ENCODE data around the gene GABRR2. TPM values are rescaled to one million over a fixed set of nuclear protein-coding genes. Genes with fewer than 3 reads are reported as not detected.
"Not testable (repeated sequence)": the region's sequence is repeated elsewhere in the genome, so short reads cannot be mapped to it uniquely, and the experiment has no call there.

The GABRR2 gene
- polyA plus RNA-seq, 1 donor from 2014 or later, result 0.31 TPM

DNA sequence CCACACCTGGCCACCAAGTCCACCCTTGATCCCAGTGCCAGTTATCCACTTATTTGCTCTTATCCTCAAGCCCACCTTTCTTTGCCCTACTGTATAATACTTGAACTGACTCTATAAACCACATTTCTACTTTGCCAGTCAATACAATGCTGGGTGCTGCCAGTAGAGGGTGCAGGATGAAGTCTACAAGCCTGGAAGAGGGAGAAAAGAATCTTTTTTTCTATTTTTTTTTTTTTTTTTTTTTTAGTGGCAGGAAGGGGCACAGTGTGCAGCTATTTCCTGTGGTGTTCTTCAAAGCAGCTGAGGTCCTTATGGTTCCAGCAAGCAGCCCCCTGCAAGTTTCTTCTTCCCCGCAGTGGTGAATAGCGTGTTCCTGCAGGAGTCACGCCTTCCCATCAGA is 75.8 kb downstream of the GABRR2 start:
- Histone ChIP-seq H3K9me2 (ENCODE audit: insufficient read depth, low read length) (no peaks in the 10 kb centered on the region), H3K79me2 (replicated peaks; ENCODE audit: insufficient read depth, low read length) (no peaks in the 10 kb centered on the region), H3K9me3 (ENCODE audit: low read length) (no peaks in the 10 kb centered on the region), H3K4me3 (ENCODE audit: low read length) (no peak overlapping the region), H3K9ac (ENCODE audit: low read length) (no peak overlapping the region), H3K27ac (ENCODE audit: low read length) (no peak overlapping the region), H3K4me2 (ENCODE audit: low read length) (no peak overlapping the region), H4K20me1 (ENCODE audit: insufficient read depth) (no peaks in the 10 kb centered on the region), H3K36me3 (ENCODE audit: insufficient read depth, low read length) (no peaks in the 10 kb centered on the region), H2AFZ (ENCODE audit: low read depth, low read length) (no peak overlapping the region), H3K27me3 (ENCODE audit: insufficient read depth, low read depth, low read length) (no peaks in the 10 kb centered on the region), H3F3A (ENCODE audit: insufficient read depth, low read length, poor library complexity, severe bottlenecking) (no peaks in the 10 kb centered on the region)
- TF ChIP-seq, protein P1, sequence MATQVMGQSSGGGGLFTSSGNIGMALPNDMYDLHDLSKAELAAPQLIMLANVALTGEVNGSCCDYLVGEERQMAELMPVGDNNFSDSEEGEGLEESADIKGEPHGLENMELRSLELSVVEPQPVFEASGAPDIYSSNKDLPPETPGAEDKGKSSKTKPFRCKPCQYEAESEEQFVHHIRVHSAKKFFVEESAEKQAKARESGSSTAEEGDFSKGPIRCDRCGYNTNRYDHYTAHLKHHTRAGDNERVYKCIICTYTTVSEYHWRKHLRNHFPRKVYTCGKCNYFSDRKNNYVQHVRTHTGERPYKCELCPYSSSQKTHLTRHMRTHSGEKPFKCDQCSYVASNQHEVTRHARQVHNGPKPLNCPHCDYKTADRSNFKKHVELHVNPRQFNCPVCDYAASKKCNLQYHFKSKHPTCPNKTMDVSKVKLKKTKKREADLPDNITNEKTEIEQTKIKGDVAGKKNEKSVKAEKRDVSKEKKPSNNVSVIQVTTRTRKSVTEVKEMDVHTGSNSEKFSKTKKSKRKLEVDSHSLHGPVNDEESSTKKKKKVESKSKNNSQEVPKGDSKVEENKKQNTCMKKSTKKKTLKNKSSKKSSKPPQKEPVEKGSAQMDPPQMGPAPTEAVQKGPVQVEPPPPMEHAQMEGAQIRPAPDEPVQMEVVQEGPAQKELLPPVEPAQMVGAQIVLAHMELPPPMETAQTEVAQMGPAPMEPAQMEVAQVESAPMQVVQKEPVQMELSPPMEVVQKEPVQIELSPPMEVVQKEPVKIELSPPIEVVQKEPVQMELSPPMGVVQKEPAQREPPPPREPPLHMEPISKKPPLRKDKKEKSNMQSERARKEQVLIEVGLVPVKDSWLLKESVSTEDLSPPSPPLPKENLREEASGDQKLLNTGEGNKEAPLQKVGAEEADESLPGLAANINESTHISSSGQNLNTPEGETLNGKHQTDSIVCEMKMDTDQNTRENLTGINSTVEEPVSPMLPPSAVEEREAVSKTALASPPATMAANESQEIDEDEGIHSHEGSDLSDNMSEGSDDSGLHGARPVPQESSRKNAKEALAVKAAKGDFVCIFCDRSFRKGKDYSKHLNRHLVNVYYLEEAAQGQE (IDR thresholded peaks at IDR 0.05; ENCODE audit: borderline replicate concordance), result no peak
- TF ChIP-seq MXI1 (conservative IDR thresholded peaks at IDR 0.05; ENCODE audit: poor library complexity, severe bottlenecking) (no peak), SMC3 (conservative IDR thresholded peaks at IDR 0.05; ENCODE audit: poor library complexity) (no peak), EP300 (conservative IDR thresholded peaks at IDR 0.05; ENCODE audit: poor library complexity, severe bottlenecking) (no peak), POLR2AphosphoS5 (IDR thresholded peaks at IDR 0.05) (no peak), RAD21 (conservative IDR thresholded peaks at IDR 0.05) (no peak), EZH2 (IDR thresholded peaks at IDR 0.05; ENCODE audit: borderline replicate concordance, insufficient read depth, low read length, poor library complexity, severe bottlenecking) (no peak)
- TF ChIP-seq, protein P2, sequence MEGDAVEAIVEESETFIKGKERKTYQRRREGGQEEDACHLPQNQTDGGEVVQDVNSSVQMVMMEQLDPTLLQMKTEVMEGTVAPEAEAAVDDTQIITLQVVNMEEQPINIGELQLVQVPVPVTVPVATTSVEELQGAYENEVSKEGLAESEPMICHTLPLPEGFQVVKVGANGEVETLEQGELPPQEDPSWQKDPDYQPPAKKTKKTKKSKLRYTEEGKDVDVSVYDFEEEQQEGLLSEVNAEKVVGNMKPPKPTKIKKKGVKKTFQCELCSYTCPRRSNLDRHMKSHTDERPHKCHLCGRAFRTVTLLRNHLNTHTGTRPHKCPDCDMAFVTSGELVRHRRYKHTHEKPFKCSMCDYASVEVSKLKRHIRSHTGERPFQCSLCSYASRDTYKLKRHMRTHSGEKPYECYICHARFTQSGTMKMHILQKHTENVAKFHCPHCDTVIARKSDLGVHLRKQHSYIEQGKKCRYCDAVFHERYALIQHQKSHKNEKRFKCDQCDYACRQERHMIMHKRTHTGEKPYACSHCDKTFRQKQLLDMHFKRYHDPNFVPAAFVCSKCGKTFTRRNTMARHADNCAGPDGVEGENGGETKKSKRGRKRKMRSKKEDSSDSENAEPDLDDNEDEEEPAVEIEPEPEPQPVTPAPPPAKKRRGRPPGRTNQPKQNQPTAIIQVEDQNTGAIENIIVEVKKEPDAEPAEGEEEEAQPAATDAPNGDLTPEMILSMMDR (IDR thresholded peaks at IDR 0.05; ENCODE audit: poor library complexity, severe bottlenecking), result no peak

DNA sequence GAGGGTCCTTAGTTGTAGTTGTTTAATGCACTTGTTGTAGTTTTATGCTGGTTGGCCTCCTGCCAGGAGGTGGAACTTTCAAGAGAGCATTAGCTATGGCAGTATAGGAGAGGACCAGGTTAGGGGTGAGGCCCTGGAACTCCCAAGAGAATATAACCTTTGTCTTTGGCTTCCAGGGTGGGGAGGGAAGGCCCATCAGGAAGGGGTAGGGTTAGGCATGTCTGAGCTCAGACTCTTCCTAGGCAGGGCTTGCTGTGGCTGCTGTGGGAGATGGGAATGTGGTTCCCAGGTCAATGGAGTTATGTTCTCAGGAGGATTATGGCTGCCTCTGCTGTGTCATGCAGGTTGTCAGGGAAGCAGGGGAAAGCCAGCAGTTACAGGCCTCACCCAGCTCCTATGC is 77.9 kb downstream of the GABRR2 start:
- no peaks in the 10 kb centered on the region for H3K9me3 ChIP-seq (ENCODE audit: low read length)
- no peaks in the 10 kb centered on the region for H3K36me3 ChIP-seq (ENCODE audit: insufficient read depth, low read length)
- no peaks in the 10 kb centered on the region for H3K9me2 ChIP-seq (ENCODE audit: insufficient read depth, low read length)
- no peaks in the 10 kb centered on the region for H3K79me2 ChIP-seq (replicated peaks; ENCODE audit: insufficient read depth, low read length)
- H3K27me3 ChIP-seq (ENCODE audit: insufficient read depth, low read depth, low read length), result no peaks in the 10 kb centered on the region
- TF ChIP-seq RAD21 (conservative IDR thresholded peaks at IDR 0.05), result no peak
- no peak for TF ChIP-seq EP300 (conservative IDR thresholded peaks at IDR 0.05; ENCODE audit: poor library complexity, severe bottlenecking)
- TF ChIP-seq MXI1 (conservative IDR thresholded peaks at IDR 0.05; ENCODE audit: poor library complexity, severe bottlenecking), result no peak
- TF ChIP-seq, protein P2 (IDR thresholded peaks at IDR 0.05; ENCODE audit: poor library complexity, severe bottlenecking), result no peak
- TF ChIP-seq TAF1 (IDR thresholded peaks at IDR 0.05; ENCODE audit: low read depth), result no peak
- no peak overlapping the region for H3K9ac ChIP-seq (ENCODE audit: low read length)
- no peak overlapping the region for H3K4me3 ChIP-seq (ENCODE audit: low read length)
- no peak overlapping the region for H2AFZ ChIP-seq (ENCODE audit: low read depth, low read length)
- no peaks in the 10 kb centered on the region for H4K20me1 ChIP-seq (ENCODE audit: insufficient read depth)
- H3K27ac ChIP-seq (ENCODE audit: low read length), result no peak overlapping the region
- H3K4me2 ChIP-seq (ENCODE audit: low read length), result no peak overlapping the region
- no peaks in the 10 kb centered on the region for H3F3A ChIP-seq (ENCODE audit: insufficient read depth, low read length, poor library complexity, severe bottlenecking)

DNA sequence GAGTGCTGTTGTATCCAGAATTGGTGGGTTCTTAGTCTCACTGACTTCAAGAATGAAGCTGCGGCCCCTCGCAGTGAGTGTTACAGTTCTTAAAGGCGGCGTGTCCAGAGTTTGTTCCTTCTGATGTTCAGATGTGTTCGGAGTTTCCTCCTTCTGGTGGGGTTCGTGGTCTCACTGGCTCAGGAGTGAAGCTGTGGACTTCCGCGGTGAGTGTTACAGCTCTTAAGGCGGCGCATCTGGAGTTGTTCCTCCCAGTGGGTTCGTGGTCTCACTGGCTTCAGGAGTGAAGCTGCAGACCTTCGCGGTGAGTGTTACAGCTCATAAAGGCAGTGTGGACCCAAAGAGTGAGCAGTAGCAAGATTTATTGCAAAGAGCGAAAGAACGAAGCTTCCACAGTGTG is 81.5 kb downstream of the GABRR2 start:
- H2AFZ ChIP-seq (ENCODE audit: low read depth, low read length); H3K9me3 ChIP-seq (ENCODE audit: low read length); H3K27me3 ChIP-seq (ENCODE audit: insufficient read depth, low read depth, low read length); H3K36me3 ChIP-seq (ENCODE audit: insufficient read depth, low read length); H3K4me2 ChIP-seq (ENCODE audit: low read length); H3K4me3 ChIP-seq (ENCODE audit: low read length); H3K27ac ChIP-seq (ENCODE audit: low read length); H3K9ac ChIP-seq (ENCODE audit: low read length); H3F3A ChIP-seq (ENCODE audit: insufficient read depth, low read length, poor library complexity, severe bottlenecking); H4K20me1 ChIP-seq (ENCODE audit: insufficient read depth); H3K9me2 ChIP-seq (ENCODE audit: insufficient read depth, low read length); H3K79me2 ChIP-seq (replicated peaks; ENCODE audit: insufficient read depth, low read length): not testable (repeated sequence)
